ENCODE data around the gene CST9L.

CST9L gene

DNA sequence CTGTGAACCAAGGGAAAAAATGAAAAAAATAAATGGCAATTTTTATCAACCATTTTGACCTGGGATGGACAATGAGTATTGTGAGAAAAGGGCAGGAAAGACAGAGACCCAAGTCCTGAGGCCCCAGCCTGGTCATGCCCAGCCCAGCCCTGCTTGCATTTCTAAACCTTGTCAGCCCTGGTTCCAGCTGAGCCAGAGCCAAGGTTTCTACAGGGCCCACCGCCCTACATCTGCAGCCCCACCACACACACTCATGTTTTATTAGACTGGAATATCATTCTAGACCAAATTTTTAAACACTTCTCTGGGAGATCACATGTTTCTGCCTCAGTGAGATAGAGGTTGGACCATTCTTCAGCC is 667 bp upstream of the CST9L start:
- Histone ChIP-seq H3K36me3 (ENCODE audit: control insufficient read depth, insufficient read depth, low read length) (no peaks in the 10 kb centered on the region), H3K27ac (ENCODE audit: insufficient read depth, low read depth, low read length, poor library complexity, severe bottlenecking) (no peak overlapping the region), H3K4me1 (ENCODE audit: control insufficient read depth, insufficient read depth, low read length) (no peaks in the 10 kb centered on the region), H3K9me3 (ENCODE audit: control insufficient read depth, low read length) (no peaks in the 10 kb centered on the region), H3K4me3 (ENCODE audit: insufficient read depth, low read depth, low read length) (no peak overlapping the region), H3K27me3 (ENCODE audit: control insufficient read depth, insufficient read depth, low read length, poor library complexity, severe bottlenecking) (no peaks in the 10 kb centered on the region)
- WGBS, 2 experiments, result 88 to 100% methylated on average over 1 of the region's 1 CpG

- WGBS, 2 experiments, result 90 to 93% methylated on average over 7 of the region's 7 CpGs
- no peaks in the 10 kb centered on the region for H3K4me1 ChIP-seq (ENCODE audit: control insufficient read depth, insufficient read depth, low read length)
- no peak overlapping the region for H3K27ac ChIP-seq (ENCODE audit: insufficient read depth, low read depth, low read length, poor library complexity, severe bottlenecking)
- no peaks in the 10 kb centered on the region for H3K27me3 ChIP-seq (ENCODE audit: control insufficient read depth, insufficient read depth, low read length, poor library complexity, severe bottlenecking)
- no peaks in the 10 kb centered on the region for H3K36me3 ChIP-seq (ENCODE audit: control insufficient read depth, insufficient read depth, low read length)
- no peak overlapping the region for H3K4me3 ChIP-seq (ENCODE audit: insufficient read depth, low read depth, low read length)
- no peaks in the 10 kb centered on the region for H3K9me3 ChIP-seq (ENCODE audit: control insufficient read depth, low read length)
Measured at GRCh38 chr20:23566199-23566932, 1.9 kb downstream of the CST9L start.

GRCh38 chr20:23565503-23566045 is 2.7 kb downstream of the CST9L start:
- H3K9me3 ChIP-seq (ENCODE audit: control insufficient read depth, low read length), result no peaks in the 10 kb centered on the region
- no peak overlapping the region for H3K4me3 ChIP-seq (ENCODE audit: insufficient read depth, low read depth, low read length)
- 87 to 96% methylated on average over 2 of the region's 2 CpGs for WGBS, 2 experiments
- no peaks in the 10 kb centered on the region for H3K36me3 ChIP-seq (ENCODE audit: control insufficient read depth, insufficient read depth, low read length)
- no peaks in the 10 kb centered on the region for H3K27me3 ChIP-seq (ENCODE audit: control insufficient read depth, insufficient read depth, low read length, poor library complexity, severe bottlenecking)
- no peaks in the 10 kb centered on the region for H3K4me1 ChIP-seq (ENCODE audit: control insufficient read depth, insufficient read depth, low read length)
- no peak overlapping the region for H3K27ac ChIP-seq (ENCODE audit: insufficient read depth, low read depth, low read length, poor library complexity, severe bottlenecking)

- H3K4me3 ChIP-seq (ENCODE audit: insufficient read depth, low read depth, low read length), result no peak overlapping the region
- no peaks in the 10 kb centered on the region for H3K36me3 ChIP-seq (ENCODE audit: control insufficient read depth, insufficient read depth, low read length)
- no peaks in the 10 kb centered on the region for H3K9me3 ChIP-seq (ENCODE audit: control insufficient read depth, low read length)
- 89 to 94% methylated on average over 3 of the region's 3 CpGs for WGBS, 2 experiments
- no peaks in the 10 kb centered on the region for H3K4me1 ChIP-seq (ENCODE audit: control insufficient read depth, insufficient read depth, low read length)
- no peak overlapping the region for H3K27ac ChIP-seq (ENCODE audit: insufficient read depth, low read depth, low read length, poor library complexity, severe bottlenecking)
- H3K27me3 ChIP-seq (ENCODE audit: control insufficient read depth, insufficient read depth, low read length, poor library complexity, severe bottlenecking), result no peaks in the 10 kb centered on the region
Measured at GRCh38 chr20:23564927-23565326, 3.4 kb downstream of the CST9L start.

DNA sequence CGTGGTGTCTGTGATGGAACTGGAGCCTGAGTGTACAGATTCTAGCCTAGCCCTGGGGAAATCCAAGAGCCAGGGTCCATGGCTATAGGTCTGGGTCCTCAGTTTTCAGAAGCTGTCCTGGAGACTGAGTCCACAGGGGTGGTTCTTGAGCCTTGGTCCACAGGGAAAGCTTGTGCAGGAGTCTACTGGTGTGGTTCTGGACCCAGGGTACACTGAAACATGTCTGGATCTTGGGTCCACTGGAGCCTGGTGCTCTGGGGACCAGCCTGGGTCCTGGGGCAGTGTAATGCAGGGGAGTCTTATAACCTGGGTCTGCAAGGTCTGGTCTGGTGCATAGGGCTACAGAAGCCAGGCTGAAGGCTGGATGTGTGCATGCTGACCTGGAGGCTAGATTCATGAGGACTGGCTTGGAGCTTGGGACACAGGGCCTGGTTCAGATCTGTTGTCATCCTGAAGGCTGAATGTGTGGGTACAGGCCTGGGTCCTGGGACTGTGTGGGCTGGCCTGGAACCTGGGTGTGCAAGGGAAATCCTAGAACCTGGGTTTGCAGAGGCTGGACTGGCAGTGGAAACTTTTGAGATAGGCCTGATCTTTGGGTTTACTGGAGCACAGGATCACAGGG is 5.5 kb downstream of the CST9L start:
- no peak overlapping the region for H3K27ac ChIP-seq (ENCODE audit: insufficient read depth, low read depth, low read length, poor library complexity, severe bottlenecking)
- H3K4me1 ChIP-seq (ENCODE audit: control insufficient read depth, insufficient read depth, low read length), result no peaks in the 10 kb centered on the region
- H3K4me3 ChIP-seq (ENCODE audit: insufficient read depth, low read depth, low read length), result no peak overlapping the region
- no peaks in the 10 kb centered on the region for H3K36me3 ChIP-seq (ENCODE audit: control insufficient read depth, insufficient read depth, low read length)
- no peaks in the 10 kb centered on the region for H3K27me3 ChIP-seq (ENCODE audit: control insufficient read depth, insufficient read depth, low read length, poor library complexity, severe bottlenecking)
- H3K9me3 ChIP-seq (ENCODE audit: control insufficient read depth, low read length), result no peaks in the 10 kb centered on the region
- WGBS, 2 experiments, result 88 to 93% methylated on average over 1 of the region's 1 CpG

- H3K27me3 ChIP-seq (ENCODE audit: control insufficient read depth, insufficient read depth, low read length, poor library complexity, severe bottlenecking), result no peaks in the 10 kb centered on the region
Measured at GRCh38 chr20:23554401-23554800, 13.9 kb downstream of the CST9L start.

GRCh38 chr20:23551786-23552185 is 16.5 kb downstream of the CST9L start:
- Histone ChIP-seq H3K4me3 (ENCODE audit: insufficient read depth, low read depth, low read length) (no peak overlapping the region), H3K27me3 (ENCODE audit: control insufficient read depth, insufficient read depth, low read length, poor library complexity, severe bottlenecking) (no peaks in the 10 kb centered on the region), H3K36me3 (ENCODE audit: control insufficient read depth, insufficient read depth, low read length) (no peaks in the 10 kb centered on the region), H3K27ac (ENCODE audit: insufficient read depth, low read depth, low read length, poor library complexity, severe bottlenecking) (no peak overlapping the region), H3K4me1 (ENCODE audit: control insufficient read depth, insufficient read depth, low read length) (no peaks in the 10 kb centered on the region), H3K9me3 (ENCODE audit: control insufficient read depth, low read length) (no peaks in the 10 kb centered on the region)

More at GRCh38 chr20:23554401-23554800, 13.9 kb downstream of the CST9L start:
- Histone ChIP-seq H3K36me3 (ENCODE audit: control insufficient read depth, insufficient read depth, low read length) (no peaks in the 10 kb centered on the region), H3K27ac (ENCODE audit: insufficient read depth, low read depth, low read length, poor library complexity, severe bottlenecking) (no peak overlapping the region), H3K4me1 (ENCODE audit: control insufficient read depth, insufficient read depth, low read length) (no peaks in the 10 kb centered on the region), H3K4me3 (ENCODE audit: insufficient read depth, low read depth, low read length) (no peak overlapping the region), H3K9me3 (ENCODE audit: control insufficient read depth, low read length) (no peaks in the 10 kb centered on the region)
- WGBS, 2 experiments, result 91% methylated on average over 1 of the region's 1 CpG

GRCh38 chr20:23551383-23551782 is 16.9 kb downstream of the CST9L start:
- H3K4me1 ChIP-seq (ENCODE audit: control insufficient read depth, insufficient read depth, low read length), result no peaks in the 10 kb centered on the region
- no peaks in the 10 kb centered on the region for H3K36me3 ChIP-seq (ENCODE audit: control insufficient read depth, insufficient read depth, low read length)
- H3K9me3 ChIP-seq (ENCODE audit: control insufficient read depth, low read length), result no peaks in the 10 kb centered on the region
- H3K4me3 ChIP-seq (ENCODE audit: insufficient read depth, low read depth, low read length), result no peak overlapping the region
- no peak overlapping the region for H3K27ac ChIP-seq (ENCODE audit: insufficient read depth, low read depth, low read length, poor library complexity, severe bottlenecking)
- no peaks in the 10 kb centered on the region for H3K27me3 ChIP-seq (ENCODE audit: control insufficient read depth, insufficient read depth, low read length, poor library complexity, severe bottlenecking)

- no peak overlapping the region for H3K4me3 ChIP-seq (ENCODE audit: insufficient read depth, low read depth, low read length)
- H3K27me3 ChIP-seq (ENCODE audit: control insufficient read depth, insufficient read depth, low read length, poor library complexity, severe bottlenecking), result no peaks in the 10 kb centered on the region
- no peaks in the 10 kb centered on the region for H3K36me3 ChIP-seq (ENCODE audit: control insufficient read depth, insufficient read depth, low read length)
- no peaks in the 10 kb centered on the region for H3K4me1 ChIP-seq (ENCODE audit: control insufficient read depth, insufficient read depth, low read length)
- WGBS, 2 experiments, result 94 to 97% methylated on average over 4 of the region's 4 CpGs
- no peaks in the 10 kb centered on the region for H3K9me3 ChIP-seq (ENCODE audit: control insufficient read depth, low read length)
- no peak overlapping the region for H3K27ac ChIP-seq (ENCODE audit: insufficient read depth, low read depth, low read length, poor library complexity, severe bottlenecking)
Measured at GRCh38 chr20:23550227-23550626, 18.1 kb downstream of the CST9L start.

GRCh38 chr20:23548408-23548807 is 19.9 kb downstream of the CST9L start:
- 72 to 76% methylated on average over 5 of the region's 5 CpGs for WGBS, 2 experiments
- no peak overlapping the region for H3K27ac ChIP-seq (ENCODE audit: insufficient read depth, low read depth, low read length, poor library complexity, severe bottlenecking)
- H3K27me3 ChIP-seq (ENCODE audit: control insufficient read depth, insufficient read depth, low read length, poor library complexity, severe bottlenecking), result no peaks in the 10 kb centered on the region
- H3K36me3 ChIP-seq (ENCODE audit: control insufficient read depth, insufficient read depth, low read length), result no peaks in the 10 kb centered on the region
- H3K9me3 ChIP-seq (ENCODE audit: control insufficient read depth, low read length), result no peaks in the 10 kb centered on the region
- no peak overlapping the region for H3K4me3 ChIP-seq (ENCODE audit: insufficient read depth, low read depth, low read length)
- H3K4me1 ChIP-seq (ENCODE audit: control insufficient read depth, insufficient read depth, low read length), result no peaks in the 10 kb centered on the region
